NCI-H2196 (cell line): ENCODE measurements around the gene SYNM.
A peak's percentile ranks its signal among the peaks of the same experiment; 100 is the strongest.

Source experiments
- DNase-seq: peaks from one replicate; lab custom pipeline; 2025; ENCODE audit not compliant: unreplicated experiment; lab: John Stamatoyannopoulos, UW

SYNM gene

GRCh38 chr15:99121691-99122410 lies 17.0 kb downstream of the SYNM start:
- DNase-seq, result no peak

- no peak for DNase-seq
Measured at GRCh38 chr15:99122831-99123712, 18.2 kb downstream of the SYNM start.

- DNase-seq, result no peak
Measured at GRCh38 chr15:99123713-99124451, 19.0 kb downstream of the SYNM start.

- DNase-seq, result no peak
Measured at GRCh38 chr15:99124641-99125040, 19.8 kb downstream of the SYNM start.

GRCh38 chr15:99125061-99125891 lies 20.4 kb downstream of the SYNM start:
- no peak for DNase-seq

GRCh38 chr15:99126131-99126588 lies 21.3 kb downstream of the SYNM start:
- DNase-seq, result no peak

- no peak for DNase-seq
Measured at GRCh38 chr15:99126930-99127329, 22.1 kb downstream of the SYNM start.

- no peak for DNase-seq
Measured at GRCh38 chr15:99127773-99128172, 22.9 kb downstream of the SYNM start.

- no peak for DNase-seq
Measured at GRCh38 chr15:99128411-99128810, 23.5 kb downstream of the SYNM start.

- no peak for DNase-seq
Measured at GRCh38 chr15:99129644-99130043, 24.8 kb downstream of the SYNM start.

- no peak for DNase-seq
Measured at GRCh38 chr15:99130314-99130713, 25.4 kb downstream of the SYNM start.

GRCh38 chr15:99130765-99131440 lies 26.0 kb downstream of the SYNM start:
- DNase-seq, result no peak

- DNase-seq, result no peak
Measured at GRCh38 chr15:99131441-99132023, 26.7 kb downstream of the SYNM start.

- DNase-seq, result no peak
Measured at GRCh38 chr15:99132122-99132521, 27.2 kb downstream of the SYNM start.

- no peak for DNase-seq
Measured at GRCh38 chr15:99132634-99133287, 27.9 kb downstream of the SYNM start.

GRCh38 chr15:99134317-99134821 lies 29.5 kb downstream of the SYNM start:
- no peak for DNase-seq

GRCh38 chr15:99135194-99135593 lies 30.3 kb downstream of the SYNM start:
- no peak for DNase-seq

- peak; percentile 74 for DNase-seq
Measured at GRCh38 chr15:99137111-99137546, 32.2 kb downstream of the SYNM start.

GRCh38 chr15:99137877-99138276 lies 33.0 kb downstream of the SYNM start:
- no peak for DNase-seq
